A549 treated with CORT108297 at 1 μM for 4 hours (cell line): Measurements from ENCODE around the gene FXYD1. TPM values are rescaled to one million over a fixed set of nuclear protein-coding genes. Genes with fewer than 3 reads are reported as not detected.

Experiments used
- total RNA-seq: library from RNA; stranded (reverse); fragments of 200-300 nt; extraction: Qiagen RNA extraction; gene quantifications from 5 replicates; pipeline ENCODE4 v1.2.3, GENCODE V29; 2022

Gene FXYD1
- 0.08 to 0.45 TPM (median 0.30 TPM) in 5 replicates for total RNA-seq

GRCh38 chr19:35138305-35138892 lies at the start of gene FXYD1:
Gene FXYD1 (plus strand): TSS chr19:35138824. CDS start chr19:35140080, 1,256 bp downstream.

DNA sequence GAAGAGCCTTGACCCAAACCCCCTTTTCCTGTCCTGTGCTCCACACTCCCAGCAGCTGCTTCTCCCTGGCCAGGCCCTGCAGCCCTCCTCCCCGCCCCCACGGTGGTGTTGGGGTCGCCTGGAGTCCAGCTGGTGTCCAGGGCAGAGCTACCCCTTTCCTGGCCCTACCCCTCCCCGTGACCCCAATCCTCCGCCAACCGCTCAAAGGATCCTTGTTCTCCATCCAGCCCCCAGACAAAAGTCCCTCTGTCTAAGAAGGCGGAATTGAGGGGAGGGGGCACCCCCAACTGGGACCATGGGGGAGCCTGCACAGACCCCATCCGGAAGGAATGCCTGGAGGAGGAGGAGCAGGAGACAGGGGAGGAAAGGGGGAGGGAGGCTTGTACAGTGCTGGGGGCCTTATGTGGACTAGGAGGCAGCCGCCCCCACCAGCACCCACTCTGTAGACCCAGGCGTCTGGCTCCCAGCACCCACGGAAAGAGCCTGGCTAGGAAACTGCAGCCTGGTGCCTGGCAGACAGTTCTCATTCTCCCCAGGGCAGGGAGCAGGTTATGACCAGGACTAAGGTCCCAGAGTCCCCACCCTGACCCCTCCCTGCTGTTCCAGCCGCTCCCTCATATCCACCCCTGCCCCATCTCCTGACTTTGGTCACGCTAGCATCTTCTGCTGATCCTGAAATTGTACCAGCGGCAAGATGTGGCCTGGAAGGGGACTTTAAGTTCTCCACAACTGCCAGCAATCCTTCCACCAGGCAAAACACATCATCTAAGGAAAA lies 23.3 kb upstream of the FXYD1 start, which contains the start of gene FXYD3:
Gene FXYD3 (plus strand): TSS at position 647 of the 775 bp plus-strand sequence. CDS start 3,554 bp downstream, outside the sequence.

DNA sequence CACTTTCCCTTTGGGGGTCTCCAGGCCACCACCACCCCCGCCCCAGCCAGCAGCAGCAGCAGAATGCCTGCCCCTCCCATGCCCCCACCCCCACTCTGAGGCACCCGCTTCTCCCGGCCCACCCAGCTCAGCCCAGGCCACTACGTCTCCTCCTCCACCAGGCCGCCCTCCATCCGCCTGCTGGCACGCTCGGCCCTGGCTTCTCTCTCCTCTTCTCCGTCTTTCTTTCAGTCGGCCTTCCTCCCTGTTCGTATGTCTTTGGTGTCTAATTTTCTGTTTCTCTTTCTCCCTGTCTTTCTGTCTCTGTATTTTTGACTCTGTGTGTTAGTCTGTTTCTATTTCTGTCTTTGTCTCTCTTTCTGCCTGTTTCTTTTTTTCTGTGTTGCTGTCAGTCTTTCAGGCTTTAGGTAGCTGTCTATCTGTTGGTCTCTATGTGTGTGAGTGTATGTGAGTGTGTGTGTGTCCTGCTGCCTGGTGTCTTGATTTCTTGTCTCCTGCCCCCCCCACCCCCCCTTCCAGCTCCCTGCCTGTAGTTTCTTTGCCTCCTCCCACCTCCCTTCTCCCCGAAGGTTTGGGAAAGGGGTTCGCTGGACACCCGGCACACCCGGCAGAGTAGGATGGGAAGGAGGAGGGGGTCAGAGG lies 3.9 kb upstream of the FXYD1 start, which contains the start of gene LGI4:
Gene LGI4 (minus strand): TSS at position 459 of the 642 bp plus-strand sequence. CDS start 379 bp downstream, at position 80.

DNA sequence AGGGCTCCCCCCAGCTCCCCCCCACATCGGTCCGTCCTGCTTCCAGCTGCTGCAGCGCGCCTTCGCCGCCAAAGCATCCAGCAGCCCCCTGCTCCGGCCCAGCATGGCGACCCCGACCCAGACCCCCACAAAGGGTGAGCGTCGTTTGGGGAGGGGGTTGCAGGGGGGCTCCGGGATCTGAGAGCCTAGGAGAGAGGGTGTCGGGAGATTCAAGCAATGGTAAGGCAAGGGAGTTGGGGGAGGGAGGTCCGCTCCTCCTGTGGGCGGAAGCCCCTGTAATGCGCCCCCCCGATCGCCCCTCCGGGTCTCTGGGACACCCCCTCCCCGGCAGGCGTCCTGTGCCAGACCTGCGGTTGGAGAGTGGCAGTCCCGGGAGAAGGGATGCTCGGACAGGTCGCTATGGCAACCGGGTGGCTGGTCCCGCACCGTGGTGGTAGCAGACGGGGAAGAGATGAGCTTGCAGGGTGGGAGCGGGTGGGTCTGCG lies 4.6 kb downstream of the FXYD1 start, which contains the start of gene FXYD7:
Gene FXYD7 (plus strand): TSS at position 25 of the 485 bp plus-strand sequence. CDS start 79 bp downstream, at position 104.

DNA sequence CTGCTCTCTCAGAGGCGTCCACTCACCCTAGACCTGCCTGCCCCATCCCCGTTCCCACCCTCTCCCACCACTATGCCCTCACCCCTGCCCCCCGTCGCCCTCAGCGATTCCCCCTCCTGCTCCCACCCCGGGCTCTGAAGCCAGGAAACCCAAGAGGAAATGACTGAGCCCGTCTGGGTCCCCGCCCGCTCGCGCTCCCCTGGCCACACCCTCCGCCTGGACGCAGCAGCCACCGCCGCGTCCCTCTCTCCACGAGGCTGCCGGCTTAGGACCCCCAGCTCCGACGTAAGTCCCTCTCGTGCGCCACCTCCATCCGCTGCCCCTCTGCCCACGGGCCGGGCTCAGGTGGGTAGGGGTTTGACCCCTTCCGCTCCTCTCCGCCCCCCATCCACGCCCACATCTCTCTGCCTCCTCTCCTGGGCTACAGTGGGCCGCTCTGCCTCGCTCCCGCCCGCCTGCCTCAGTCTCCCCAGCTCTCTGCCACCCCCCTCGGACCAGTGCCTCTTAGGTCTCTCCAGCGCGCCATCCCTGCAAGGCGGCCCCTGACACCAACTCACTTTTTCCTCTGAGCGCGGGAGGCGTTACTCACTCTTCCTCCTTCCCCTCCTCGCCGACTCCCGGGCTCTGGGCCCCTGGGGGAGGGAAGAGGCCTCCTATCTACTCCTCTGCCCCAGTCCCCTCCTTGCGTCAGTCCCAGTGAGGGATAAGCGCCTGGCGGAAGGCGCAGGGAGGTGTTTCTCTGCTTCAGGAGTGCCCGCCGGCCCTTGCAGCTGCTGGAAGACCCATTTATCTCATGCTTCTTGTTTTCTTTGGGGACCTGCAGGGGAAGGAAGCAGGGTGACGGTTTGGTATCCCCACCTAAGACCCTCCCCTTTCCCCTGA lies 16.1 kb downstream of the FXYD1 start, which contains the start of gene FXYD5:
Gene FXYD5 (plus strand): TSS at position 211 of the 882 bp plus-strand sequence. CDS start 816 bp downstream, outside the sequence.

Other genes starting within 250 kb of the FXYD1 start
- gene ZNF30, start 211.9 kb upstream of the FXYD1 start, total RNA-seq: 4.7 to 6.2 TPM (median 5.1 TPM) in 5 replicates
- 1.6 to 2.2 TPM (median 1.9 TPM) in 5 replicates for gene ZNF792, start 174.6 kb upstream of the FXYD1 start, total RNA-seq
- 113 to 159 TPM (median 150 TPM) in 5 replicates for gene GRAMD1A, start 138.5 kb upstream of the FXYD1 start, total RNA-seq
- 13.1 to 20.9 TPM (median 19.9 TPM) in 5 replicates for gene SCN1B, start 108.4 kb upstream of the FXYD1 start, total RNA-seq
- gene HPN, start 97.1 kb upstream of the FXYD1 start, total RNA-seq: 0.05 to 0.09 TPM (median 0.07 TPM) in 5 replicates
- gene FXYD3, start 23.0 kb upstream of the FXYD1 start, total RNA-seq: 0.10 to 0.24 TPM (median 0.12 TPM) in 4 of 5 replicates, not detected in the other
- gene LGI4, start 3.8 kb upstream of the FXYD1 start, total RNA-seq: 0.08 to 0.22 TPM (median 0.16 TPM) in 5 replicates
- 0.12 to 0.42 TPM (median 0.23 TPM) in 4 of 5 replicates, not detected in the other for gene FXYD7, start 4.4 kb downstream of the FXYD1 start, total RNA-seq
- gene FXYD5, start 15.9 kb downstream of the FXYD1 start, total RNA-seq: 199 to 233 TPM (median 227 TPM) in 5 replicates
- not detected in 5 replicates for gene FAM187B, start 89.9 kb downstream of the FXYD1 start, total RNA-seq
- gene LSR, start 110.2 kb downstream of the FXYD1 start, total RNA-seq: 7.1 to 11.5 TPM (median 10.2 TPM) in 5 replicates
- 112 to 163 TPM (median 159 TPM) in 5 replicates for gene USF2, start 130.1 kb downstream of the FXYD1 start, total RNA-seq
- 0.24 TPM in 1 of 5 replicates, not detected in the others for gene HAMP, start 143.7 kb downstream of the FXYD1 start, total RNA-seq
- gene MAG, start 153.3 kb downstream of the FXYD1 start, total RNA-seq: 0.12 TPM in 1 of 5 replicates, not detected in the others
- 0.92 to 1.4 TPM (median 0.99 TPM) in 5 replicates for gene CD22, start 190.4 kb downstream of the FXYD1 start, total RNA-seq
- 0.05 TPM in 1 of 5 replicates, not detected in the others for gene FFAR1, start 209.1 kb downstream of the FXYD1 start, total RNA-seq
- not detected in 5 replicates for gene FFAR3, start 219.6 kb downstream of the FXYD1 start, total RNA-seq
- not detected in 5 replicates for gene GPR42, start 232.2 kb downstream of the FXYD1 start, total RNA-seq